ENCODE results near the gene CYP4V2. TPM values are rescaled to one million over a fixed set of nuclear protein-coding genes. Genes with fewer than 3 reads are reported as not detected.
"Not testable (repeated sequence)": the region's sequence is repeated elsewhere in the genome, so short reads cannot be mapped to it uniquely, and the experiment has no call there.

CYP4V2 gene
- total and polyA plus RNA-seq, 10 donors: 13.1 to 59.9 (median 40.3) TPM

DNA sequence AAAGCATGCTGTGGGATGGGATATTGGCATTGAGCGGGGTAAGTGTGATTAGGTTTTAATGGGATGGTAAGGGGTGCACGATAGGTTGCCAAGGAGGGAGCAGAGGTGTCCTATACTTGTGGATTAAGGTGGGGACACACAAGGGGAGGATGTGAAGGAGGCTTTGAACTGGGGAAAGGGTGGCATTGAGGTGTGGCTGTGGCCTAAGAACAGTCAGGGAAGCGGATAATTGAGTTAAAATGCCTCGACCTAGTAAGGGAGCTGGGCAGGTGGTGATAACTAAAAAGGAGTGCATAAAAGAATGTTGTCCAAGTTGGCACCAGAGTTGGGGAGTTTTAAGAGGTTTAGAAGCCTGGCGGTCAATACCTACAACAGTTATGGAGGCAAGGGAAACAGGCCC is 53.5 kb downstream of the CYP4V2 start:
- Histone ChIP-seq H3K36me3 (no peaks in the 10 kb centered on the region), H3K4me3 (no peak overlapping the region), H3K27ac (no peak overlapping the region), H3K27me3 (replicated peaks in 1 of 7) (no peaks in the 10 kb centered on the region), H3K9me3 (peaks cover 0 to 19% (median 8%) of the 10 kb centered on the region in 8 donors), H3K4me1 (no peaks in the 10 kb centered on the region)
- 76 to 92% (median 79%) methylated on average over 5 of the region's 5 CpGs for WGBS, 5 donors
- intact Hi-C loops (cut with DNase I; ENCODE audit: low total_unique reads): no loop called here
- no peak for DNase-seq
- no peak for TF ChIP-seq POLR2A (IDR thresholded peaks at IDR 0.05)
- TF ChIP-seq POLR2AphosphoS5 (IDR thresholded peaks at IDR 0.05): no peak
- no peak for TF ChIP-seq CTCF (IDR thresholded peaks at IDR 0.05 in 8 of 11, conservative IDR thresholded peaks at IDR 0.05 in 3 of 11)

DNA sequence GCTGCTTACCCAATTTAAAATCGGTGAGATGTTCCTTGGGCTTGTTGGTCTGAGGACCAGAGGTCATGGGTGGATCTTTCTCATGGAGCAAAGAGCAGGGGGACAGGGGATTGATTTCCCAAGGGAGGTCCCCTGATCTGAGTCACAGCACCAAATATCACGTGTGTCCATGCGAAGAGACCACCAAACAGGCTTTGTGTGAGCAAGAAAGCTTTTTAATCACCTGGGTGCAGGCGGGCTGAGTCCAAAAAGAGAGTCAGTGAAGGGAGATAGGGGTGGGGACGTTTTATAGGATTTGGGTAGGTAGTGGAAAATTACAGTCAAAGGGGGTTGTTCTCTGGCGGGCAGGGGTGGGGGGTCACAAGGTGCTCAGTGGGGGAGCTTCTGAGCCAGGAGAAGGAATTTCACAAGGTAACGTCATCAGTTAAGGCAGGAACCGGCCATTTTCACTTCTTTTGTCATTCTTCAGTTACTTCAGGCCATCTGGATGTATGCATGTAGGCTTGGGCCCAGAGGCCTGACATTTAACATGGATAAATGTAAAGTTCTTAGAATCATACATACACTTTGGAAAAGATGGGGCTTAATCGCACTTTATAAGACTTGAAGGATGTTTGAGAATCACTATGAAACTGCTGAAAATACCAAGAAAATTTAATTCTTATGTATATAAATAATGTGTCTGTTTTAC is 55.8 kb downstream of the CYP4V2 start:
- H3K4me1 ChIP-seq; H3K27me3 ChIP-seq (replicated peaks in 1 of 7); DNase-seq; H3K27ac ChIP-seq; H3K4me3 ChIP-seq; intact Hi-C loops (cut with DNase I; ENCODE audit: low total_unique reads); H3K36me3 ChIP-seq: not testable (repeated sequence)
- 82 to 90% (median 87%) methylated on average over 9 of the region's 9 CpGs for WGBS, 5 donors
- peaks cover 0 to 19% (median 8%) of the 10 kb centered on the region in 8 donors for H3K9me3 ChIP-seq

GRCh38 chr4:186248643-186249042 is 57.3 kb downstream of the CYP4V2 start:
- no peak for DNase-seq
- H3K27ac ChIP-seq: no peak overlapping the region
- intact Hi-C loops (cut with DNase I; ENCODE audit: low total_unique reads): no loop called here
- H3K4me1 ChIP-seq: no peaks in the 10 kb centered on the region
- no peak for TF ChIP-seq CTCF (IDR thresholded peaks at IDR 0.05 in 8 of 11, conservative IDR thresholded peaks at IDR 0.05 in 3 of 11)
- no peak for TF ChIP-seq POLR2AphosphoS5 (IDR thresholded peaks at IDR 0.05)
- TF ChIP-seq POLR2A (IDR thresholded peaks at IDR 0.05): no peak
- H3K36me3 ChIP-seq: peaks cover 0 to 7% (median 3%) of the 10 kb centered on the region in 6 donors
- 52 to 77% (median 58%) methylated on average over 1 of the region's 1 CpG for WGBS, 5 donors
- H3K9me3 ChIP-seq: peaks cover 0 to 19% (median 8%) of the 10 kb centered on the region in 8 donors
- no peaks in the 10 kb centered on the region for H3K27me3 ChIP-seq (replicated peaks in 1 of 7)
- H3K4me3 ChIP-seq: no peak overlapping the region

GRCh38 chr4:186249785-186250754 is 58.7 kb downstream of the CYP4V2 start:
- no peak for DNase-seq
- H3K4me1 ChIP-seq: no peaks in the 10 kb centered on the region

More at GRCh38 chr4:186249785-186250754, 58.7 kb downstream of the CYP4V2 start:
- intact Hi-C loops (cut with DNase I; ENCODE audit: low total_unique reads): no loop called here
- Histone ChIP-seq H3K36me3 (peaks cover 0 to 7% (median 3%) of the 10 kb centered on the region in 6 donors), H3K27me3 (replicated peaks in 1 of 7) (no peaks in the 10 kb centered on the region), H3K27ac (no peak overlapping the region), H3K4me3 (no peak overlapping the region), H3K9me3 (peaks cover 0 to 9% (median 3%) of the 10 kb centered on the region in 8 donors)
- WGBS, 5 donors: 55 to 77% (median 62%) methylated on average over 8 of the region's 8 CpGs
- TF ChIP-seq POLR2AphosphoS5 (IDR thresholded peaks at IDR 0.05): no peak
- no peak for TF ChIP-seq POLR2A (IDR thresholded peaks at IDR 0.05)
- TF ChIP-seq CTCF (IDR thresholded peaks at IDR 0.05 in 8 of 11, conservative IDR thresholded peaks at IDR 0.05 in 3 of 11): no peak

Data from spleen (tissue), 11 donors.